ENCODE measurements around the gene CYP11A1. TPM values are rescaled to one million over a fixed set of nuclear protein-coding genes. Genes with fewer than 3 reads are reported as not detected.
A peak's percentile ranks its signal among the peaks of the same experiment; 100 is the strongest.

CYP11A1 gene
- 1 to 10 TPM in 2 of 3 donors, under 1 TPM in 1; 0.90 to 1.6 (median 1.2) TPM for polyA plus RNA-seq (ENCODE audit: insufficient read length in 3 of 3)

GRCh38 chr15:74367296-74367854 is at the start of gene CYP11A1:
CYP11A1 (minus strand) TSS chr15:74367646; CDS start chr15:74367585, 61 bp downstream.
- no peak for DNase-seq (ENCODE audit: low read depth in 3 of 3, low spot score in 2 of 3)

DNA sequence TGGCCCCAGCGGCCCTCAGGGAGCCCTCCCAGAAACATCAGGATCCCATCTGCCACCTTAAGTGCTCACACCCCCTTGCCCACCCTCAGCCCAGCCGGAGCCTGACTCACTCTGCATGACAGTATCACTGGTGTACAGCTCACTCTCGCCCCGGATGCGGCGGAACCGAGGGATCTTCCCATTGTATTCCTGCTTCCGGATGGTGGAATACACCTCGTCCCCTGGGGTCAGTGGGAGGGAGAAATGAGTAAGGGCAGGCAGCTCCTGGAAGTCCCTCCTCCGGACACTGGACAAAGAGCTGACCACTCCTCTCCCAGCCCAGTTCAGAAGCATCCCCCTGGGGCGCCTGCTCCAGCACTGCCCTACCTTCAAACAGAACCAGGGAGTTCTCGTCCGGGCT is 49.8 kb upstream of the CYP11A1 start:
- DNase-seq (ENCODE audit: low read depth in 3 of 3, low spot score in 2 of 3): no peak

- DNase-seq (ENCODE audit: low read depth in 3 of 3, low spot score in 2 of 3): no peak
Measured at GRCh38 chr15:74415966-74416916, 48.8 kb upstream of the CYP11A1 start.

DNA sequence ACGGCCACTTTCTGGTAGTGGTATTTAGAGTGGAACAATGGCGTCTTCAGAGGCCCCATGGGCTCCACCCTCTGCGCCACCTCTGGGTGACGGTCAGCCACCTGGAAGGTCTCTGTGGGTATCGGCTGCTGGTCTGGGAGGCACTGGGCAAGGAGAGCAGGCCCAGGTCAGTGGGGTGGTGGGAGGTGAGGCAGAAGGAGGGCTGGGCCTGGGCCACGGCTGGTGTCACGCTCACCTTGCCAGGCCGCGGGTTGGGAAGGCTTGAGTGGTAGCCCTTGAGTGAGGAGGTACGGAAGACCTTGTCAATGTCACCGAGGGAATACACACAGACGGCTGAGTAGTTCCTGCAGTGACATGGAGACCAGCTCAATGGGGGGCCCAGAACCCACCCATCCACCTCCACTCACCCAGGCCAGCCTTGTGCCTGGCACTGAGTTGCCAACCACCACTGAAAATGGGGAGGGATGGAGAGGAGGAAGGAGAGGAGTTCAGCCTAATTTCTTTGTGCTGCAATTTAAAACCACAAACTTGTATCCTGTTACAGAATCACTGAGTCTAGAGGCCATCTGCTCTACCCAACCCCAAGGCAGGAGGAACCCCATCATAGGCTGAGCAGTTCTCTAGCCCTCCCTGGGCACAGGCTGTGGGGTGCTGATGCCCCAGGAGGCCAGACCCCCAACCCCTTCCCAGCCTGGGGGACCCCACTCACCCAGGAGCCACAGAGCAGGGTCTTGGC is 47.3 kb upstream of the CYP11A1 start:
- no peak for DNase-seq (ENCODE audit: low read depth in 3 of 3, low spot score in 2 of 3)

DNA sequence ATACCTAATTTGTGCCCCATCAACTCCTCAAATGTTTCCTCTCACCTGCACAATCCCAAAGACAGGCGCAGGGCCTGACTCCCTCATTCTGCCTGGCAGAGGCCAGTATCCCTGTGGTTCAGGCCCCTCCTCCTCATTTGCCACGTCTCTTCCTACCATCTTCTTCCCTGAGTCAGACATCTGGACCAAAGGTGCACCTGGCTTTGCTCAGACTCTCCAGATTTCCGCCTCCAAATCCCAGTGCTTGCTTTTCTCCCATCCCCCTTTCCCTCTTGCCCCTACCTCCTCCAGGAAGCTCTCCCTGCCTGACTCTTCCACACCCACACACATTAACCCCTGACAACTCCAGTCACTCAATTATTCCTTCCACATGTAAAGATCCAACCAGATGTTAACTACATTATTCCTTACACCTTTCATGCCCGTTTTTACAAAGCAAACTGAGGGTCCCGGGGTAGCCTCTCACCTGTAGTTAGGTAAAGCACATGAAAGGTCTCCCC is 46.7 kb upstream of the CYP11A1 start:
- DNase-seq (ENCODE audit: low read depth in 3 of 3, low spot score in 2 of 3): no peak

GRCh38 chr15:74413350-74414080 is 46.1 kb upstream of the CYP11A1 start:
- no peak for DNase-seq (ENCODE audit: low read depth in 3 of 3, low spot score in 2 of 3)

DNA sequence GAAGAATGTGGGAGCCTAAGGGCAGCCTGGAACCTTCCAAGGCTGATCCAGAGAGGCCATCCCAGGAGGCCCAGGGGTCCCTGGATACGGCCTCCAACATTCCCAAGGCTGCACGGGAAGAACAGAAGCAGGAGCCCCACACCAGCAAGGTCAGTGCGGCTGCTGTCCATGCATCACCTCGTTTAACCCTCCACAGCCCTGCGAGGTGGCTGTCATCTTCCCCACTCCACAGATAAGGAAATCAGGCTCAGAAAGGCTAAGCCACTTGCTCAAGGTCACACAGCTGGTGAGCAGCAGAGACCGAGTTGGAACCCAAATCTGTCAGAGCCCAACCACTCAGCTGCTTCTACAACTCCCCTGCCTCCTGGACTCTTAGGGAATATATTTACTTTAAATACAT is 44.7 kb upstream of the CYP11A1 start:
- no peak for DNase-seq (ENCODE audit: low read depth in 3 of 3, low spot score in 2 of 3)

- no peak for DNase-seq (ENCODE audit: low read depth in 3 of 3, low spot score in 2 of 3)
Measured at GRCh38 chr15:74411686-74412085, 44.2 kb upstream of the CYP11A1 start.

DNA sequence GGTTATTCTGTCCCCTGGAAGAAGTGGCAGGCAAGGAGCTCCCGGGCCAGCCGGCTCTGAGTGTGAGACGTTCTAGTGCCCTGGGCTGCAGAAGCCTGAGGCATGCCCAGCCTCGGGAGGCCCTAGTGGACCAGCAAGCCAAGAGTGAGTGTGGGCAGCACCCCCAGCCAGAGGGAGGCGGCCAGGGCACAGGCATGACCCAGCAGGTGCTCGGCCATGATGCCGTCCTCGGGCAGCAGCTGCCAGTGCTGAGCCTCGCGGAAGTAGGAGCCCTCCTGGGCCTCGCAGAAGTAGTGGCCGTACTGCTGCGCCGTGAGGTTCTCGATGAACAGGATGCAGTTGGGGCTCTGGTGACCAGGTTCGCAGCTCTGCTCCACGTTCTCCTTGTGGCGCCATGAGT is 43.1 kb upstream of the CYP11A1 start:
- DNase-seq (ENCODE audit: low read depth in 3 of 3, low spot score in 2 of 3): no peak

DNA sequence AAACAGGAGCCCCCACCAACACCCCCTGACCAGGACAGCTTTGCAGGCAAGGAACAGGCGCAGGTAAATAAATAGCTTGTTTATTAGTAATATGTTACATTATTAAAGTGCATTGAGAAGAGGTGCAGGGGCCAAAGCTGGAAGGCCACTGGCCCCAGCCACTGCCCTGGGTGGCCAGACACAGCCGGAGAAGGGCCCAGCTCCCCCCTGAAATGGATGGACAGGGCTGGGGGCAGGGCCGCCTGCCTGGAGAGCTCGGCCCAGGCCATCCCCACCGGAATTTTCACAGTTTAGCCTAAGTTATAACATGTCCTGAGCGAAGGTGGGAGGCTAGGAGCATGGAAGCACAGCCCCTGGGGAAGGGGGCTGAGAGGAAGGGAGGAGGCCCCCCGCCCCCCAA is 41.8 kb upstream of the CYP11A1 start:
- DNase-seq (ENCODE audit: low read depth in 3 of 3, low spot score in 2 of 3): no peak

DNA sequence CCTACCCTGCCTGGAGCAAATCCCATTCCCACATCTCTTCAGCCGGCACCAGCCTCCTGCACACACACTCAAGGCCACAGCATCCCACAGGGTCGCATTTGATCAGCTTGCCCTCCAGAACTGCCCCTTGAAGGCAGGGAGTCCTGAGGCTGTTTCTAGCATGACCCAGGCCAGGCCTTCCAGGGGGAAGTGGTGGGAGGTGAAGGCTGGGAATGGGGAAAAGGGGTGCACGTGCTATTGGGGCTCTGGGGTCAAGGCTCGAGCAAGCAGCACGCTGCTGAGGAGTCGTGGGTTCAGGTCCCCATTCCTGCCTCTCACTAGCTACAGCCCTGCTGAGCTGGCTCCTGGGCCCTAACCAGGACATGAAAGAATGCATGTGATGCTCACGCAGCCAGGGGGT is 41.4 kb upstream of the CYP11A1 start:
- no peak for DNase-seq (ENCODE audit: low read depth in 3 of 3, low spot score in 2 of 3)

DNA sequence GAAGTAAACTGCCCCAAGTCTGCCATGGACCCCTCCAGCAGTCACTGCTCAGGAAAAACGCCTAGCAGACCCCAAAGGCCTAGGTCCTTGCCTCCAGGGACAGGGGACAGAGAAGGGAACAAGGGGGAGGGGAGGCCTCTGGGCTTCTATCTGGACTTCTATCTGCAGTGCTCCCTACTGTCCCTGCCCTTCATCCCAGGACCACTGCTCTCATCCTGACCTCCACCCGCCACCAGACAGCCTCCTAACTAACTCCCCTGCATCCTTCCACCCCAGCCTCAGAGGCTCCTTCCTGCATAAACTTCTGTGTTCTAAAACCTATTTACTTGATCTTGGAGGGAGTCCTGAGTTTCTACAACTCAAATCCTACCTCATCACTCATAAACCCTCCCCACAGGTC is 40.9 kb upstream of the CYP11A1 start:
- DNase-seq (ENCODE audit: low read depth in 3 of 3, low spot score in 2 of 3): no peak

DNA sequence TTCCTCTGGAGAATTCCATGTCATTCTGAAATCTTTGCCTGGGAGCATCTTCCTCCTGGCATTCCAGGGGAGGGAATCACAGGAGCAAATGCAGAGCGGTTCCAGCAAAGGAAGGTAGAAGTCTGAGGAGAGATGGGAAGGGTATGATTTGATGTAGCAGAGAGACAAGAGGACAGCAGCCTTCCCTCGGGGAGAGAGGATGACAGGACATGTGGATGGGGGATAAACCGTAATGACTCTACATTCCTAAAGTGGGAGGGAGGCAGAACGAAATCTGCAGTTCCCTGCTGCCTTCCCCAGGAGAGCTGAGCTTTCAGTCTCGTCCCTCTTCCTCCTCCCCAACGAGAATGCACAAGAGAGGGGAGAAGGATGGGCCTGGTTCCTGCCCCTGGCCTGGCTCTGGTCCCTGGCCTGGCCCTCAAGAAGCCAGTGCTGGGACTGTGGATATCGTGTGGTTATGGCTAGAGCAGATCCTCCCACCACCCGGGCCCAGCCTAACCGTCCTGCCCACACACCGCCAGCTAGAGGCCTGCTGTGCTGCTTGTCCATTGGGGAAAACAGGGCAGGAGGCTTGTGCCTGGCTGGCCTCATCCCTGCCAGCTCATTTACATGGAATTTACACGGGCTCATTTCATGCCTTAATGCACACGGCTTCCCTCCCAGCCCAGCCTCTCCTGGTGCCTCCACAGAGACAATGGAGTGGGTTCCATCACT is 39.7 kb upstream of the CYP11A1 start:
- DNase-seq (ENCODE audit: low read depth in 3 of 3, low spot score in 2 of 3): peak in 2 of 3 donors; percentile 45 to 47

- DNase-seq (ENCODE audit: low read depth in 3 of 3, low spot score in 2 of 3): no peak
Measured at GRCh38 chr15:74406517-74406916, 39.1 kb upstream of the CYP11A1 start.

- DNase-seq (ENCODE audit: low read depth in 3 of 3, low spot score in 2 of 3): no peak
Measured at GRCh38 chr15:74405823-74406222, 38.4 kb upstream of the CYP11A1 start.

GRCh38 chr15:74403991-74404563 is 36.6 kb upstream of the CYP11A1 start:
- no peak for DNase-seq (ENCODE audit: low read depth in 3 of 3, low spot score in 2 of 3)

GRCh38 chr15:74403588-74403919 is 36.1 kb upstream of the CYP11A1 start:
- no peak for DNase-seq (ENCODE audit: low read depth in 3 of 3, low spot score in 2 of 3)

- DNase-seq (ENCODE audit: low read depth in 3 of 3, low spot score in 2 of 3): no peak
Measured at GRCh38 chr15:74402873-74403587, 35.6 kb upstream of the CYP11A1 start.

DNA sequence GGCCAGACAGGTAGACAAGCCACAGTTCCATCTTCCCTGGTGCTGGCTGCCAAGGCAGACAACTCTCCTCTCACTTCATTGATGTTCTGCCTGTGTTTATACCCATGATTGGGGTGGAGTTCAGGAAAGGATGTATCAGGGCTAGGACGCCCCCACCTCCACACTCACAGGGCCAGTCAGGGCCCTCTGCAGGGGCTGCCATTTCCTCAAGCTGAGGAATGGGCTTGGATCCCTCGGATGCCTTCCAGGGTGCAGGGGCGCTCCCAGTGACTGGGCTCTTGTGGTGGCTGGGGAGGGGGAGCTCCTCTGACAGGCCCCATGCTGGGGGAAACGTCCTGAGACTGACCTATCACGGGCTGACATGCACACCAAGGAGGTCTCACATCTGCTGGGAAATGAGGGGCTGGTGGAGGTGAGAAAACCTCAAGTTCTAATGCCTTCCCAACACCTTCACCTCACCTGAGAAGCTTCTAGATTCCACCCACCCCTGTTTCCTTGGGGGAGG is 34.9 kb upstream of the CYP11A1 start:
- DNase-seq (ENCODE audit: low read depth in 3 of 3, low spot score in 2 of 3): no peak
